C4-2B (cell line): ENCODE results near the gene HMG20A.

Experiments
- ZFX ChIP-seq: fragments of 450-650 bp; IDR thresholded peaks from 2 replicates; pipeline ENCODE4 v1.6.1; 2017
- TF ChIP-seq, protein P1 (sequence below): fragments of 450-650 bp; conservative IDR thresholded peaks from 2 replicates; pipeline ENCODE4 v1.5.1; 2017; ENCODE audit warnings: mild to moderate bottlenecking

GRCh38 chr15:77426871-77427270 lies 6.2 kb downstream of the HMG20A start:
- TF ChIP-seq, protein P1, sequence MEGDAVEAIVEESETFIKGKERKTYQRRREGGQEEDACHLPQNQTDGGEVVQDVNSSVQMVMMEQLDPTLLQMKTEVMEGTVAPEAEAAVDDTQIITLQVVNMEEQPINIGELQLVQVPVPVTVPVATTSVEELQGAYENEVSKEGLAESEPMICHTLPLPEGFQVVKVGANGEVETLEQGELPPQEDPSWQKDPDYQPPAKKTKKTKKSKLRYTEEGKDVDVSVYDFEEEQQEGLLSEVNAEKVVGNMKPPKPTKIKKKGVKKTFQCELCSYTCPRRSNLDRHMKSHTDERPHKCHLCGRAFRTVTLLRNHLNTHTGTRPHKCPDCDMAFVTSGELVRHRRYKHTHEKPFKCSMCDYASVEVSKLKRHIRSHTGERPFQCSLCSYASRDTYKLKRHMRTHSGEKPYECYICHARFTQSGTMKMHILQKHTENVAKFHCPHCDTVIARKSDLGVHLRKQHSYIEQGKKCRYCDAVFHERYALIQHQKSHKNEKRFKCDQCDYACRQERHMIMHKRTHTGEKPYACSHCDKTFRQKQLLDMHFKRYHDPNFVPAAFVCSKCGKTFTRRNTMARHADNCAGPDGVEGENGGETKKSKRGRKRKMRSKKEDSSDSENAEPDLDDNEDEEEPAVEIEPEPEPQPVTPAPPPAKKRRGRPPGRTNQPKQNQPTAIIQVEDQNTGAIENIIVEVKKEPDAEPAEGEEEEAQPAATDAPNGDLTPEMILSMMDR, result no peak
- no peak for TF ChIP-seq ZFX
